HG03097 (cell line): ENCODE data around the gene COL23A1.

Experiments used
- ATAC-seq: cut with Tn5 transposase; IDR thresholded peaks from one replicate; pipeline ENCODE4 v1.9.1; 2021; ENCODE audit not compliant: unreplicated experiment, low FRiP score

COL23A1 gene

GRCh38 chr5:178335302-178336030 is 254.7 kb downstream of the COL23A1 start:
- ATAC-seq: no peak

GRCh38 chr5:178334861-178335260 is 255.3 kb downstream of the COL23A1 start:
- no peak for ATAC-seq

GRCh38 chr5:178333821-178334481 is 256.2 kb downstream of the COL23A1 start:
- ATAC-seq: no peak

- ATAC-seq: no peak
These were observed 258.0 kb downstream of the COL23A1 start for GRCh38 chr5:178332210-178332641.

GRCh38 chr5:178331491-178331996 is 258.6 kb downstream of the COL23A1 start:
- no peak for ATAC-seq

GRCh38 chr5:178330791-178331404 is 259.3 kb downstream of the COL23A1 start:
- no peak for ATAC-seq

- no peak for ATAC-seq
These were observed 261.1 kb downstream of the COL23A1 start for GRCh38 chr5:178328826-178329730.

- no peak for ATAC-seq
These were observed 262.1 kb downstream of the COL23A1 start for GRCh38 chr5:178327931-178328711.

GRCh38 chr5:178327446-178327845 is 262.7 kb downstream of the COL23A1 start:
- ATAC-seq: no peak

GRCh38 chr5:178326374-178326715 is 263.8 kb downstream of the COL23A1 start:
- no peak for ATAC-seq

- ATAC-seq: no peak
These were observed 264.4 kb downstream of the COL23A1 start for GRCh38 chr5:178325679-178326373.

- ATAC-seq: no peak
These were observed 264.9 kb downstream of the COL23A1 start for GRCh38 chr5:178325311-178325678.

- ATAC-seq: peak; percentile 49
These were observed 265.5 kb downstream of the COL23A1 start for GRCh38 chr5:178324481-178325310.

GRCh38 chr5:178323961-178324360 is 266.2 kb downstream of the COL23A1 start:
- ATAC-seq: no peak

GRCh38 chr5:178323541-178323865 is 266.7 kb downstream of the COL23A1 start:
- ATAC-seq: no peak

- no peak for ATAC-seq
These were observed 267.3 kb downstream of the COL23A1 start for GRCh38 chr5:178322736-178323540.

- no peak for ATAC-seq
These were observed 269.8 kb downstream of the COL23A1 start for GRCh38 chr5:178320281-178320855.
